GM20431 (cell line): ENCODE measurements around the gene PSG7.
"Not testable (repeated sequence)": the region's sequence is repeated elsewhere in the genome, so short reads cannot be mapped to it uniquely, and the experiment has no call there.

Experiments used
- in situ Hi-C: fragments of 300-500 bp; cut with MseI, MboI; formaldehyde crosslinking; loops from one replicate; pipeline ENCODE4 v1.15.0; 2020; ENCODE audit warnings: low sequenced_read_pairs; ENCODE audit not compliant: unreplicated experiment

PSG7 gene

GRCh38 chr19:42937107-42937506, at the start of gene PSG7:
PSG7 (minus strand) TSS chr19:42937207; CDS start chr19:42937076, 131 bp downstream.
- in situ Hi-C loops: not testable (repeated sequence)

- in situ Hi-C loops: no loop called here
Observed at GRCh38 chr19:42985588-42985987, 48.6 kb upstream of the PSG7 start.

DNA sequence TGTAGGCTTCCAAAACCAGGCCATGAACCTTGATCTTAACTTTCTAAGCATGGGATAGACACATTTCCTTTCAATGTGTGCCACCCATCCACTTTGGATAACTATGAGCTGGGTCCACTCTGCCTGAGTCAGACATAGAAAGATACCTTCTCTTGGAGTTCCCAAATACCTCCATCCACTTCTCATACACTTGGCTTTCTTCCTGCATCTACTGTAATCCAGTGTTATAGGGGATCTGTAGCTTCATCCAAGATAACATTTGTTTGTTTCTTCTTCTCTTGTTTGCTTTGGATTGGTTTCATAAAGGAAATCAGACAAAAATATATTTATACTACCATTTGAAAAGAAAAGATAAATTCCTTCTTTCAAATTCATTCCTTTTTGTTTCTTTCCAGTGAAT, 45.1 kb upstream of the PSG7 start:
- in situ Hi-C loops: not testable (repeated sequence)

GRCh38 chr19:42971451-42971850, 34.4 kb upstream of the PSG7 start:
- in situ Hi-C loops: not testable (repeated sequence)

GRCh38 chr19:42965176-42965575, 28.2 kb upstream of the PSG7 start:
- in situ Hi-C loops: no loop called here

GRCh38 chr19:42961119-42961518, 24.1 kb upstream of the PSG7 start:
- in situ Hi-C loops: no loop called here

- in situ Hi-C loops: not testable (repeated sequence)
Observed at GRCh38 chr19:42952126-42952525, 15.1 kb upstream of the PSG7 start.

GRCh38 chr19:42951476-42951875, 14.5 kb upstream of the PSG7 start:
- in situ Hi-C loops: not testable (repeated sequence)

GRCh38 chr19:42942187-42942789, 5.3 kb upstream of the PSG7 start:
- in situ Hi-C loops: no loop called here

GRCh38 chr19:42934726-42935125, 2.3 kb downstream of the PSG7 start:
- in situ Hi-C loops: not testable (repeated sequence)

DNA sequence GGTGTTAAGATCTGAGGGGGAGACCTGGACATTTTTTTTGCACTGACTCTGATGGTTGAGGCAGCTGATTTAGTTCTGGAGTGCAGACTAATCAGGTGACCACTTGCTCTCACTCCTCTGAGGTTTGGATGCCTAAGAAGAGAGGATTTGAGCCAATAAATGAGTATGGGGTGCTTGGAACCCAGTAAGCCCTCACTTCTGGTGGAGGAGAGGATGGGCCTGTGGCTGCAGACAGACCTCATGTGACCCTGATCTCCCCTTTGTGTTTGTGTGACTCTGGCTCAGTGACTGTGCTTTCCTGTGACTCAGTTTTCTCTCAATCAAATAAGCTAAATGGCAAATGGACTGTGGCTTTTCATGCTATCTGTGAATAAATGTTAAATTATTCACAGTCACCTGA, 2.8 kb downstream of the PSG7 start:
- in situ Hi-C loops: not testable (repeated sequence)

DNA sequence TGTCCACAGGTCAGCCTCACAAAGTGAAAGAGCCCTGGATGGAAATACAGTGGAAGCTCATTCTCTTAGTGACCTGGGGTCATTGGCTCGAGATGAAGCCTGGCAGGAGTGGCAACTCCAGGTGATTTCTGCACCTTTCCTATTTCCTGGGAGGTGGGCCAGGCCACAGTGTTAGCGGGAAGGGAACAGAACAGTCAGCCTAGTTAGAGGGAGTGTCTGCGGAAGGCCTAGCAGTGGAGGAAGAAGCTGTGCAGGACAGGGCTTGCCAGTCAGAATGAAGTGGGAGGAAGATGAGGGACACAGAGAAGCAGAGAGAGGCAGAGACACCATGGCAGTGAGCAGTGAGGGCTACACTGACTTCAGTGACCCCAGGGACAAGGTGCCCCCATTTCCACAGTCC, 3.6 kb downstream of the PSG7 start:
- in situ Hi-C loops: not testable (repeated sequence)

GRCh38 chr19:42932485-42933101, 4.4 kb downstream of the PSG7 start:
- in situ Hi-C loops: not testable (repeated sequence)

DNA sequence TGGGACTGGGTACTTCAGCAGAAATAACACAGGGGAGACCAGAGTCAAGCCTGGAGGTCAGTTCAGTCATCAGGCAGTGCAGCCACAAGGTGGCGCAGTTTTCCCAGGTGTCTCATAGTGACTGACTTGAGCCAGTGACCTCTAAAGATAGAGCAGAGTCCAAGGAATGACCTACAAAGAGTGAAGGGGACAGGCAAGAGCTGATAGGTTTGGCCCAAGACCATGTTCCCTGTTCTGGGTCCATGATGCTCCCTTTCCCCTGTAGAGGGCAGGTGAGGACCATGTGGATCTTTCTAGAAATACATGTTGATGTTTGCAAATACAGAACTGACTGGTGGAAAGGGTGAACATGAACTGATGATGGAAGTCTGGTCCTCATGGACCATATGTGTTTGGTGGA, 6.8 kb downstream of the PSG7 start:
- in situ Hi-C loops: not testable (repeated sequence)

- in situ Hi-C loops: no loop called here
Observed at GRCh38 chr19:42928896-42929295, 8.1 kb downstream of the PSG7 start.

- in situ Hi-C loops: no loop called here
Observed at GRCh38 chr19:42926781-42927180, 10.2 kb downstream of the PSG7 start.

DNA sequence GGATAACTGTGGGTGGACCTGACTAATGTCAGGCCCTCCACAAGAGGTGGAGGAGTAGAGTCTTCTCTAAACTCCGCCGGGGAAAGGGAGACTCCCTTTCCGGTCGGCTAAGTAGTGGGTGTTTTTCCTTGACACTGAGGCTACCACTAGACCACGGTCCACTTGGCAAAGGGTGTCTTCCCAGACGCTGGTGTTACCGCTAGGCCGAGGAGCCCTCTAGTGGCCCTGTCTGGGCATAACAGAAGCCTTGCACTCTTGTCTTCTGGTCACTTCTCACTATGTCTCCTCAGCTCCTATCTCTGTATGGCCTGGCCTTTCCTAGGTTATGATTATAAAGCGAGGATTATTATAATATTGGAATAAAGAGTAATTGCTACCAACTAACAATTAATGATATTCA, 13.9 kb downstream of the PSG7 start:
- in situ Hi-C loops: not testable (repeated sequence)

DNA sequence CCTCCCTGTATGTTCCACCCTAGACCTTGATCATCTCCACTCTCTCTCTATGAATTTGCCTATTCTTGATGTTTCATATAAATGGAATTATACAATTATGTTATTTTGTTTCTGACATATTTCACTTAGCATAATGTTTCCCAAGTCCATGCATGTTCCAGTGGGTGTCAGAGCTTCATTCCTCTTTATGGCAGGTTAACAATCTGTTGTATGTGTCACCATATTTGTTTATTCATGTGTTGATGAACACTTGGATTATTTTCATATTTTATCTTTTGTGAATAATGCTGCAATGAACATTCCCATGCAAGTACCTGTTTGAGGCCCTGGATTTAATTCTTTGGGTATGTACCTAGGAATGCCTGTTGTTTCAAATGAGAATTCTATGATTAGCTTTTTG, 16.0 kb downstream of the PSG7 start:
- in situ Hi-C loops: not testable (repeated sequence)

- in situ Hi-C loops: no loop called here
Observed at GRCh38 chr19:42919757-42920079, 17.3 kb downstream of the PSG7 start.

GRCh38 chr19:42919070-42919756, 17.8 kb downstream of the PSG7 start:
- in situ Hi-C loops: not testable (repeated sequence)

DNA sequence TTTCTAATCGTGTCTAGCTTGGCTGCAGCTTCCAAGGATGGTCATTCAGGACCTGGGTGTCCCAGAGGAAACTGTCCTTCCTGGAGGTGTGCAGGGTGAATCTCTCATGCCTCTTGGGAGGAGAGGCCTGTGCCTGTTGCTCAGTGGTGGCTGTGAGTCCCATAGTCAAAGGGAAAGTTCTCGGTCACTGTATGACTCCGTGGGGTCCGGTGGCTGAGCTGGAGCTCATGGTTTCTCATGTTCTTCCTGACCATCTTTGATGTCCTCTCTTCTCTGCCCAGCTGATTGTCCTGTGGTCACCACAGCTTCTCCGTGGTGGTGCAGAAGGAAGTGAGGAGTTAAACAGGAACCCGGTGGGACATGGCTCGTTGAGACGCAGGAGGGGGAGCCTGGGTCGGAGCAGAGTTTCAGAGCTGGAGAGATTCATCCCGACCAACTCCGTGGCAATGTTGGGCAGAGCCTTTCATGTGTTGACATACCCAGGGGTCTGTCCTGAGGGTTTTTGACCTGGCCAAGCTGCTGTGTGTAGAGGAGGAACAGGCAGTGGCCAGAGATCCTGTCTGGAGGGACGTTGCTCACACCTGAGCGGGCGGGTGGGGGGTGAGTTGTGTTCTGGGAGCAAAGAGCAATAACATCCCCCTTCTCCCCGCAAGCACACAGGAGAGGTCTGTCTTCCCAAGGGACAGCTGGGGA, 18.5 kb downstream of the PSG7 start:
- in situ Hi-C loops: not testable (repeated sequence)
